HG02571 (cell line): Measurements from ENCODE around the gene BMPR1B.

Source experiments
- ATAC-seq: cut with Tn5 transposase; IDR thresholded peaks from one replicate; pipeline ENCODE4 v1.9.1; 2021; ENCODE audit warnings: mild to moderate bottlenecking, moderate library complexity; ENCODE audit not compliant: unreplicated experiment

Gene BMPR1B

GRCh38 chr4:95178938-95179337, 421.2 kb downstream of the BMPR1B start:
- ATAC-seq = no peak

GRCh38 chr4:95180531-95181242, 422.9 kb downstream of the BMPR1B start:
- ATAC-seq = no peak

GRCh38 chr4:95181243-95181995, 423.7 kb downstream of the BMPR1B start:
- ATAC-seq = no peak

GRCh38 chr4:95181996-95182306, 424.2 kb downstream of the BMPR1B start:
- ATAC-seq = no peak

GRCh38 chr4:95183656-95184408, 426.1 kb downstream of the BMPR1B start:
- ATAC-seq = no peak

- ATAC-seq = no peak
Measured at GRCh38 chr4:95186666-95187065, 428.9 kb downstream of the BMPR1B start.

- ATAC-seq = no peak
Measured at GRCh38 chr4:95188701-95189370, 431.1 kb downstream of the BMPR1B start.

- no peak for ATAC-seq
Measured at GRCh38 chr4:95190751-95191436, 433.1 kb downstream of the BMPR1B start.

- ATAC-seq = no peak
Measured at GRCh38 chr4:95191537-95191936, 433.8 kb downstream of the BMPR1B start.

- no peak for ATAC-seq
Measured at GRCh38 chr4:95193391-95194224, 435.9 kb downstream of the BMPR1B start.

GRCh38 chr4:95197353-95197752, 439.6 kb downstream of the BMPR1B start:
- ATAC-seq = no peak

- ATAC-seq = no peak
Measured at GRCh38 chr4:95198961-95199360, 441.2 kb downstream of the BMPR1B start.

GRCh38 chr4:95204267-95204844, 446.6 kb downstream of the BMPR1B start:
- ATAC-seq = no peak

GRCh38 chr4:95204873-95205272, 447.1 kb downstream of the BMPR1B start:
- ATAC-seq = no peak
